H54 (cell line): ENCODE measurements around the gene LIPI.
"Not testable (repeated sequence)": the region's sequence is repeated elsewhere in the genome, so short reads cannot be mapped to it uniquely, and the experiment has no call there.

Experiments
- DNase-seq: peaks from one replicate; pipeline ENCODE4 v3.0.0; 2011; ENCODE audit warnings: low spot score, mixed read lengths; ENCODE audit not compliant: insufficient read length
- FAIRE-seq: peaks from 3 replicates; lab custom pipeline; 2011; peaks lifted over from hg19 to GRCh38; lab: Jason Lieb, UNC
- POLR2A ChIP-seq: IDR thresholded peaks from 2 replicates; pipeline ENCODE4 v1.6.1; 2011; ENCODE audit warnings: low read depth, mild to moderate bottlenecking, low read length

LIPI gene

GRCh38 chr21:14075346-14076142 lies 135.2 kb downstream of the LIPI start:
- DNase-seq = no peak
- no peak for TF ChIP-seq POLR2A
- no peak for FAIRE-seq

GRCh38 chr21:14074177-14074576 lies 136.6 kb downstream of the LIPI start:
- TF ChIP-seq POLR2A = no peak
- DNase-seq = no peak
- FAIRE-seq = no peak

- FAIRE-seq (no peak), DNase-seq (no peak)
- TF ChIP-seq POLR2A = no peak
Observed at GRCh38 chr21:14073615-14074014, 137.1 kb downstream of the LIPI start.

- FAIRE-seq = no peak
- TF ChIP-seq POLR2A = no peak
- DNase-seq = no peak
Observed at GRCh38 chr21:14072761-14073535, 137.8 kb downstream of the LIPI start.

GRCh38 chr21:14071902-14072734 lies 138.6 kb downstream of the LIPI start:
- FAIRE-seq (no peak), DNase-seq (no peak)
- no peak for TF ChIP-seq POLR2A

- TF ChIP-seq POLR2A = no peak
- DNase-seq = no peak
- no peak for FAIRE-seq
Observed at GRCh38 chr21:14070968-14071367, 139.8 kb downstream of the LIPI start.

- DNase-seq (no peak), FAIRE-seq (no peak)
- TF ChIP-seq POLR2A = no peak
Observed at GRCh38 chr21:14070049-14070893, 140.5 kb downstream of the LIPI start.

- FAIRE-seq = no peak
- DNase-seq = no peak
- TF ChIP-seq POLR2A = no peak
Observed at GRCh38 chr21:14064296-14064645, 146.5 kb downstream of the LIPI start.

- not testable (repeated sequence) for DNase-seq, FAIRE-seq
Observed at GRCh38 chr21:14063620-14064295, 147.0 kb downstream of the LIPI start.

GRCh38 chr21:14062684-14063083 lies 148.1 kb downstream of the LIPI start:
- FAIRE-seq, DNase-seq: not testable (repeated sequence)

GRCh38 chr21:14061820-14062219 lies 148.9 kb downstream of the LIPI start:
- not testable (repeated sequence) for FAIRE-seq, DNase-seq

GRCh38 chr21:14058995-14059627 lies 151.6 kb downstream of the LIPI start:
- not testable (repeated sequence) for DNase-seq, FAIRE-seq
